K562 (cell line): ENCODE data around the gene NUPR1. TPM values are rescaled to one million over a fixed set of nuclear protein-coding genes. Genes with fewer than 3 reads are reported as not detected.
A peak's percentile ranks its signal among the peaks of the same experiment; 100 is the strongest.

ENCODE experiments used
- ERF ChIP-seq: fragments of 450-650 bp; formaldehyde crosslinking; IDR thresholded peaks from 2 replicates; pipeline ENCODE4 v1.4.0; 2020; ENCODE audit warnings: mild to moderate bottlenecking, mixed read lengths
- HOXB6 ChIP-seq: fragments of 250-450 bp; sonication (Bioruptor Pico); IDR thresholded peaks from 2 replicates; pipeline ENCODE4 v1.5.1; 2022; ENCODE audit warnings: mild to moderate bottlenecking, borderline replicate concordance
- MCM7 ChIP-seq, 2 experiments: fragments of 450-650 bp; IDR thresholded peaks; 2 replicates each; pipeline ENCODE4 v1.6.1; 2016 to 2018
- MEIS2 ChIP-seq: fragments of 450-650 bp; IDR thresholded peaks from 2 replicates; pipeline ENCODE4 v1.6.1; 2014; ENCODE audit warnings: mild to moderate bottlenecking; ENCODE audit not compliant: partially characterized antibody
- NFIC ChIP-seq: fragments of 450-650 bp; IDR thresholded peaks from 2 replicates; pipeline ENCODE4 v1.6.1; 2017; ENCODE audit warnings: mild to moderate bottlenecking, inconsistent platforms
- POLR2G ChIP-seq: fragments of 200-400 bp; formaldehyde crosslinking; IDR thresholded peaks from 2 replicates; pipeline ENCODE4 v1.6.1; 2017; ENCODE audit warnings: low read depth, mild to moderate bottlenecking, antibody characterized with exemption, low read length, moderate library complexity
- RBM39 ChIP-seq: fragments of 200-400 bp; formaldehyde crosslinking; optimal IDR thresholded peaks from 2 replicates; pipeline ENCODE3; 2018; ENCODE audit warnings: low read depth, low read length
- RFX5 ChIP-seq: IDR thresholded peaks from 2 replicates; pipeline ENCODE4 v1.6.1; 2011; ENCODE audit warnings: low read depth, mild to moderate bottlenecking, improper control_type of control experiment, low read length
- SMAD1 ChIP-seq: fragments of 150-350 bp; IDR thresholded peaks from 2 replicates; pipeline ENCODE4 v1.6.1; 2014; ENCODE audit warnings: low read length, low read depth; ENCODE audit not compliant: partially characterized antibody
- STAG1 ChIP-seq: sonication (generic); formaldehyde crosslinking; IDR thresholded peaks from 2 replicates; pipeline ENCODE4 v1.5.0; 2020; ENCODE audit warnings: missing genetic modification reagents, borderline replicate concordance
- STAT5B ChIP-seq: fragments of 250-450 bp; sonication (Bioruptor Pico); IDR thresholded peaks from 2 replicates; pipeline ENCODE4 v1.8.0; 2021; ENCODE audit warnings: mild to moderate bottlenecking, inconsistent platforms
- TBP ChIP-seq: optimal IDR thresholded peaks from 2 replicates; pipeline ENCODE3; 2011; ENCODE audit warnings: low read depth, low read length, improper control_type of control experiment
- UBTF ChIP-seq, 2 experiments: IDR thresholded peaks; 2 replicates each; pipeline ENCODE4 v1.6.1; 2012; ENCODE audit warnings: improper control_type of control experiment in 2 of 2, low read depth in 2 of 2, low read length in 2 of 2, borderline replicate concordance in 1 of 2
- ZBTB1 ChIP-seq: sonication (generic); formaldehyde crosslinking; IDR thresholded peaks from 2 replicates; pipeline ENCODE4 v1.8.1; 2023; ENCODE audit warnings: missing genetic modification reagents, low read depth, mild to moderate bottlenecking, borderline replicate concordance
- ZNF407 ChIP-seq: fragments of 450-650 bp; IDR thresholded peaks from 2 replicates; pipeline ENCODE4 v1.6.1; 2016; ENCODE audit warnings: low read depth
- ZNF511 ChIP-seq: sonication (generic); formaldehyde crosslinking; IDR thresholded peaks from 2 replicates; pipeline ENCODE4 v1.8.0; 2022; ENCODE audit warnings: mild to moderate bottlenecking, missing genetic modification reagents
- ZNF707 ChIP-seq: fragments of 250-450 bp; sonication (Bioruptor Pico); conservative IDR thresholded peaks from 2 replicates; pipeline ENCODE4 v1.8.0; 2022; ENCODE audit warnings: inconsistent platforms, mild to moderate bottlenecking, moderate library complexity
- polyA plus RNA-seq, 8 experiments: library from polyadenylated mRNA; depleted of rRNA in 4 of 8; stranded (reverse) in 5 of 8; unstranded in 3 of 8; fragments of >200 nt; fragmentation: Nextera tagmentation in 2 of 8; fragmentation: Illumina TruSeq in 1 of 8; extraction: Ambion mirVana in 2 of 8; extraction: Trizol in 1 of 8; gene quantifications; 2 replicates each; pipeline versions ENCODE4 v1.2.1 to v1.2.3, GENCODE V29; 2011 to 2014; ENCODE audit warnings: inconsistent platforms in 1 of 8, missing spikeins in 1 of 8
- total RNA-seq, 7 experiments: library from RNA; depleted of rRNA in 6 of 7; stranded (reverse); fragments of >200 nt in 6 of 7; fragmentation: Illumina TruSeq in 2 of 7; extraction: Trizol in 2 of 7; gene quantifications; 2 replicates each; pipeline versions ENCODE4 v1.2.1 to v1.2.3, GENCODE V29; 2011 to 2021; ENCODE audit warnings: low replicate concordance in 1 of 7
- TF ChIP-seq, protein P1 (sequence below): sonication (generic); formaldehyde crosslinking; IDR thresholded peaks from 2 replicates; pipeline ENCODE4 v1.9.0; 2022; ENCODE audit warnings: mild to moderate bottlenecking, missing genetic modification reagents

The NUPR1 gene
- total and polyA plus RNA-seq, 9 of the 15 experiments (the other 6 are each of a cell fraction or from before 2014, with no cell fraction given) = 0.07 to 1.5 (median 0.27) TPM

DNA sequence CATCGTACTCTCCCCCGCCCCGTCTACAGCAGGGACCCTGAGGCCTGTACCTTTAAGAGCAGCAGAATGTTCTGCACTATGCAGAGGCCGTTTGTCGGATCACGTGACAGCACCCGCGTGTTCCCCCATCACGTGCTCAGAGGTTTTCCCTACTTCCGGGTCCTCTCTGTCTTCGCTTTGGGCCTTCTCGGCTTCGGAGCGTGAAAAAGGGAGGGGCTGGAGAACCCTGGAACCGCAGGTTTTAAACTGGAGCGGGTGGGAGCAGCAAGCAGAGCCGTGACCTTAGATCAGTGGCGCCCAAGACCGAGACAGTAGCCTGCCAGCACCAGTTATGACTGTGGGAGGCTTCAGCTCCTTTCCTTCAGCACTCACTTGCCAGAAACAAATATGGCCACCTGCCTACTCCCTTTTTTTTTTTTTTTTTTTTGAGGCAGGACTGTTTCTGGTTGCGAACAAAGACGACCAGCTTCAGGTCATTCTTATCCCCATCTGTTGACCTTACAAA is 46.8 kb downstream of the NUPR1 start, which contains the start of gene CLN3 (continued):
- TF ChIP-seq, protein P1, sequence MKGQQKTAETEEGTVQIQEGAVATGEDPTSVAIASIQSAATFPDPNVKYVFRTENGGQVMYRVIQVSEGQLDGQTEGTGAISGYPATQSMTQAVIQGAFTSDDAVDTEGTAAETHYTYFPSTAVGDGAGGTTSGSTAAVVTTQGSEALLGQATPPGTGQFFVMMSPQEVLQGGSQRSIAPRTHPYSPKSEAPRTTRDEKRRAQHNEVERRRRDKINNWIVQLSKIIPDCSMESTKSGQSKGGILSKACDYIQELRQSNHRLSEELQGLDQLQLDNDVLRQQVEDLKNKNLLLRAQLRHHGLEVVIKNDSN (CRISPR knock-in tag) = peak; percentile 99
- TF ChIP-seq ZNF407 (no peak), MEIS2 (no peak), ZNF707 (no peak), MCM7 (IDR thresholded peaks at IDR 0.05) (no peak), TBP (peak; percentile 51), UBTF (IDR thresholded peaks at IDR 0.05; ENCODE audit: borderline replicate concordance in 1 of 2, low read depth in 2 of 2, low read length in 2 of 2) (no peak), STAG1 (CRISPR knock-in tag) (no peak), HOXB6 (CRISPR knock-in tag) (no peak), SMAD1 (no peak), POLR2G (no peak), ERF (no peak), ZBTB1 (CRISPR knock-in tag) (0 out of 2 replicates have a peak, but pooled peaks have one; percentile 56), ZNF511 (no peak), RFX5 (no peak), STAT5B (CRISPR knock-in tag) (no peak), RBM39 (no peak), NFIC (no peak)
